Stimulated activated CD4-positive, alpha-beta T cell treated with anti-CD3 and anti-CD28 coated beads, Interleukin-4, amount 100 ng/mL, for 4 hours (primary cell): ENCODE results near the gene FLYWCH1.

ENCODE experiments used
- DNase-seq, 2 experiments: peaks; one replicate each; pipeline ENCODE4 v3.0.0-alpha.2; 2020

The FLYWCH1 gene

GRCh38 chr16:2911638-2912329 is at the start of gene FLYWCH1:
Gene FLYWCH1, plus strand, starts transcription at chr16:2911931. Its CDS starts 17,755 bp downstream, at chr16:2929686.
- peak; percentile 98 for DNase-seq

- DNase-seq: no peak
Observed at GRCh38 chr16:2865651-2866050, 46.1 kb upstream of the FLYWCH1 start.

GRCh38 chr16:2866431-2866830 is 45.3 kb upstream of the FLYWCH1 start:
- DNase-seq: no peak

- DNase-seq: no peak
Observed at GRCh38 chr16:2867661-2867986, 44.1 kb upstream of the FLYWCH1 start.

GRCh38 chr16:2867987-2868789 is 43.5 kb upstream of the FLYWCH1 start:
- peak; percentile 86 to 95 for DNase-seq

GRCh38 chr16:2871926-2872325 is 39.8 kb upstream of the FLYWCH1 start:
- DNase-seq: no peak

- no peak for DNase-seq
Observed at GRCh38 chr16:2874032-2874911, 37.5 kb upstream of the FLYWCH1 start.

GRCh38 chr16:2874912-2875362 is 36.8 kb upstream of the FLYWCH1 start:
- DNase-seq: peak; percentile 47 to 67

GRCh38 chr16:2879854-2880508 is 31.8 kb upstream of the FLYWCH1 start:
- DNase-seq: no peak

- peak in 1 of 2 experiments; percentile 16 for DNase-seq
Observed at GRCh38 chr16:2881783-2882649, 29.7 kb upstream of the FLYWCH1 start.

- peak; percentile 99 to 100 for DNase-seq
Observed at GRCh38 chr16:2882650-2883457, 28.9 kb upstream of the FLYWCH1 start, which contains the start of gene FLYWCH2. Gene FLYWCH2, plus strand, starts transcription at chr16:2883215. Its CDS starts 13,235 bp downstream, at chr16:2896450.

- DNase-seq: peak in 1 of 2 experiments; percentile 14
Observed at GRCh38 chr16:2883458-2883908, 28.2 kb upstream of the FLYWCH1 start.

GRCh38 chr16:2884041-2884451 is 27.7 kb upstream of the FLYWCH1 start:
- DNase-seq: no peak

- DNase-seq: no peak
Observed at GRCh38 chr16:2894231-2894630, 17.5 kb upstream of the FLYWCH1 start.

- no peak for DNase-seq
Observed at GRCh38 chr16:2895813-2896212, 15.9 kb upstream of the FLYWCH1 start.

GRCh38 chr16:2896480-2897010 is 15.2 kb upstream of the FLYWCH1 start:
- DNase-seq: no peak

GRCh38 chr16:2897110-2897509 is 14.6 kb upstream of the FLYWCH1 start:
- no peak for DNase-seq

GRCh38 chr16:2898831-2899563 is 12.7 kb upstream of the FLYWCH1 start:
- no peak for DNase-seq

GRCh38 chr16:2899564-2900072 is 12.1 kb upstream of the FLYWCH1 start:
- no peak for DNase-seq
